A172 (cell line): ENCODE data around the gene MUC5B. TPM values are rescaled to one million over a fixed set of nuclear protein-coding genes. Genes with fewer than 3 reads are reported as not detected.
"Not testable (repeated sequence)": the region's sequence is repeated elsewhere in the genome, so short reads cannot be mapped to it uniquely, and the experiment has no call there.

Experiments used
- DNase-seq: peaks from one replicate; pipeline ENCODE4 v3.0.0-alpha.2; 2015; ENCODE audit warnings: low spot score
- total RNA-seq: library from RNA; depleted of rRNA; stranded (reverse); fragments of >200 nt; shearing (Covaris generic); gene quantifications from 2 replicates; pipeline ENCODE4 v1.2.3, GENCODE V29; 2014

The MUC5B gene
- total RNA-seq, 1 experiment from 2014 or later: not detected

DNA sequence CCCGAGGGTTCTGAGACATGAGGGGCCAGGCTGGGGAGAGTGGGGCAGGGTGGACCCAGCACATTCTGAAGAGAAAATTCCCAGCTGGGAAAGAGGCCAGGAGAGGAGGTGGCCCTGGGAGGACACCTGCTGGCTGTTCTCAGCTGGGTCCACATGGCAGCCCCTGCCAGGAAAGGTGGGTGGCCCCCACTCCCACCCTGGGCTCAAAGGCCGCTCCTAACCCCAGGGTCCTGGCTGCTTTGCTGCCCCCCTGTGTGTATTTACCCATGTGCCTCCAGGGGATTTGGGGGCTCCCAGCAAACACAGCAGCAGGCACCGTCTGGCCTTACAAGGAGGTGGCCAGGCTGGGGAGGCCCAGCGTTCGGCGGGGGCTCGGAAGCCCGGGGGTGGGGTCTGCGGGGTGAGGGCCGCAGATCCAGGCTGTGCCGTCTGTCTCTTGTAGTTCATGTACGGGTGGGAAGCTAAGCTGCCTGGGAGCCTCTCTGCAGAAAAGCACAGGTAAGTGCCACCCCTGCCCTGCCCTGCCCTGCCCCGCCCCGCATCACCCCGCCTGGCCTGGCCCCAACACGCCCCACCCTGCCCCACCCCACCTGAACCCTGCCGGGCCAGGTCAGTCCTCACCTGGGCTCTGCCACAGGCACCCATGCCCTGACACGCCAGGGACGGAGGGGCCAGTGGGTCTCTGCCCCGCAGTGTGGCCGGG, 10.6 kb downstream of the MUC5B start:
- no peak for DNase-seq

DNA sequence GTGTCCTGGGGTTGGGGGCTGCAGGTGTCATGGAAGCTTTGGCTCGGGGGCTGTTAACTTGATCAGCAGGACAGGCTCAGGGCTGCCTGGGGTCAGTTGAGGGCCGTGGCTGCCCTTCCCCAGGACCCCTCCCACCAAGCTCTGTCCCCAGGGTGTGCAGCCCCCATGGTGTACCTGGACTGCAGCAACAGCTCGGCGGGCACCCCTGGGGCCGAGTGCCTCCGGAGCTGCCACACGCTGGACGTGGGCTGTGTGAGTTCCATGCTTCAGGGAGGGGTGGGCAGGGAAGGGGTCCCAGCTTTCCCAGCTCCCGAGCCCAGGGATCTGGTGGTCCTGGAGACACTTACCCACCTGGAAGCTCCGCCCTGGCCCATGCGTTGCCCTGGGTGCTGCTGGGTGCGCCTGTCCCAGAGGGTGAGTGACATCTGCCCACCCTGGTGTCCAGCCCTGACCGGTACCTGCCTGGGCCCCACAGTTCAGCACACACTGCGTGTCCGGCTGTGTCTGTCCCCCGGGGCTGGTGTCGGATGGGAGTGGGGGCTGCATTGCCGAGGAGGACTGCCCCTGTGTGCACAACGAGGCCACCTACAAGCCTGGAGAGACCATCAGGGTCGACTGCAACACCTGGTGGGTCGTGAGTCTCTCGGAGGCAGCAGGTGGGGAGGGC, 11.3 kb downstream of the MUC5B start:
- no peak for DNase-seq

GRCh38 chr11:1234771-1235305, 12.0 kb downstream of the MUC5B start:
- DNase-seq: no peak

DNA sequence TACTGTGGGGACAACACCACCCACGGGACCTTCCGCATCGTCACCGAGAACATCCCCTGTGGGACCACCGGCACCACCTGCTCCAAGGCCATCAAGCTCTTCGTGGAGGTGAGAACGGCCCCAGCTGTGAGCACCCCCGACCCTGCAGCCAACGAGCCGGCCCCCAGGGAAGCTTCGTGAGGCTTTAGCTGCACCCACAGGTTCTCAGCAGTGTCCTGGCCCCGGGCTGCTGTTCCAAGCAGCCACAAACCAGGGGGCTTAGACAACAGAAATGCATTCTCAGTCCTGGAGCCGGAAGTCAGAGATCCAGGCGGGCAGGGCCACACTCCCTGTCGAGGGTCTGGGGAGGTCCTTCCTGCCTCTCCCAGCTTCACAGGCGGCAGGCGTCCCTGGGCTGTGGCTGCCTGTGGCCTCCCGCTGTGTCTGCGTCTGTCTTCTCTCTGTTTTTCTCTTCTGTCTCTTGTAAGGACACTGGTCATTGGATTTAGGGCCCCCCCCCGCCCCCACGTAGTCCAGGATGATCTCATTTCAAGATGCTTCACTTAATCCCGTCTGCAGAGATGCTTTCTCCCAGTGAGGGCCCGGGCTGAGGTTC, 12.5 kb downstream of the MUC5B start:
- DNase-seq: no peak

DNA sequence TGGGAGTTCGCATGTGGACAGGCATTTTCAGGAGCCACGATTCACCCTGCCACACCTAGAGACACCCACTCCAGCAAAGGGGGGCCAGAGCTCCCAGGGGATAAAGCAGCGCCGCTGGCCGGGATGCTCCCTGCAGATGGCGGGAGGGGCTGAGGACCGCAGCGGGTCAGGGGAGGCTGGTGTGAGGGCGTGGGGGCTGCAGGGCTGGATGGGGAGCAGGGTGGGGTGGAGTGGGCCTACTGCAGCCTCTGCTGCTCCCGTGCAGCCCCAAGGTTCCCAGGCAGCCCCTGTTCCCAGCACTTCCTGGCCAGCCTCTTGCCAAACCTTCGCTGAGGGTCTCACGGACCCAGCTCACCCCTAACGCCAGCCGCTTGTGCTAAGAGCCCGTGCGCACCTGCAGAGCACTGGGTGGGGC, 13.0 kb downstream of the MUC5B start:
- DNase-seq: no peak

DNA sequence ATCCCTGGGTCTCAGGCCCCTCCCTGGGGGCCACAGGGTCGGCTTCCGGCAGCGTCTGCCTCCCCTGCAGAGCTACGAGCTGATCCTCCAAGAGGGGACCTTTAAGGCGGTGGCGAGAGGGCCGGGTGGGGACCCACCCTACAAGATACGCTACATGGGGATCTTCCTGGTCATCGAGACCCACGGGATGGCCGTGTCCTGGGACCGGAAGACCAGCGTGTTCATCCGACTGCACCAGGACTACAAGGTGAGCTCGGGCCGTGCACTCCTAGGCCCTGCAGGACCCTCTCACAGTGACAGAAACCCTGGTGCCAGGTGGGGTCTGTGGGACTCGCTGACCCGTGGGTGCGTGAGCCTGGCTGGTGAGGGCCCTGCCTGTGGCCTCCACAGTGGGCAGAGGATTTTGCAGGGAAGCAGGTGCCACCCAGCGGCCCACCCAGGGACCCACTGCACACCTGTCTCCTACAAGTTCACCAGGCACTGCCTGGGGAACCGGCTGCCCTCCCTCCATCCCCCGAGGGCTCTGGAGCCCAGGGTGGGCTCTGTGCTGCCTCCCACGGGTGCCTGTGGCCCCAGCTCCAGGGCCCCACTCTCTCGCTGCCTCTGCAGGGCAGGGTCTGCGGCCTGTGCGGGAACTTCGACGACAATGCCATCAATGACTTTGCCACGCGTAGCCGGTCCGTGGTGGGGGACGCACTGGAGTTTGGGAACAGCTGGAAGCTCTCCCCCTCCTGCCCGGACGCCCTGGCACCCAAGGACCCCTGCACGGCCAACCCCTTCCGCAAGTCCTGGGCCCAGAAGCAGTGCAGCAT, 13.7 kb downstream of the MUC5B start:
- no peak for DNase-seq

DNA sequence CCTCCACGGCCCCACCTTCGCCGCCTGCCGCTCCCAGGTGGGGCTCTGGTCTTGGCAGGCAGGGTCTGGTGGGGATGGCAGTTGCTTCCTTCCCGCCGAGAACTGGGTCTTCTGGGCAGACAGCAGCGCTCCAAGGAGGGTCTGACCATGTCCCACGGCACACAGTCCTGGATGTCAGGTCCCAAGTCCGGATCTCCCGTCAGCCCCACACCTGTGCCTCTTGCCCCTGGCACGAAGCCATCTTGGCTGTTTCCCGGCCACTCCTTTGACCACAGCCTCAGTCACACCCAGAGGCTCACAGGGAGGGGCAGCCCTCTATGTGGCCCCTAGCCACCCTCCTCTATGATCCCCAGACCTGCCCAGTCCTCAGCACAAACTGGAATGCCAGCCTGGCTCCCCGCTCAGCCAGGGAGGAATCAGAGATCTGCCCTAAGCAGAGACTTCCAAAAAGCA, 14.3 kb downstream of the MUC5B start:
- no peak for DNase-seq

GRCh38 chr11:1237851-1238250, 15.0 kb downstream of the MUC5B start:
- DNase-seq: no peak

- no peak for DNase-seq
These were observed 16.1 kb downstream of the MUC5B start for GRCh38 chr11:1238767-1239595.

GRCh38 chr11:1239596-1240205, 16.8 kb downstream of the MUC5B start:
- DNase-seq: no peak

GRCh38 chr11:1240771-1241170, 17.9 kb downstream of the MUC5B start:
- DNase-seq: no peak

DNA sequence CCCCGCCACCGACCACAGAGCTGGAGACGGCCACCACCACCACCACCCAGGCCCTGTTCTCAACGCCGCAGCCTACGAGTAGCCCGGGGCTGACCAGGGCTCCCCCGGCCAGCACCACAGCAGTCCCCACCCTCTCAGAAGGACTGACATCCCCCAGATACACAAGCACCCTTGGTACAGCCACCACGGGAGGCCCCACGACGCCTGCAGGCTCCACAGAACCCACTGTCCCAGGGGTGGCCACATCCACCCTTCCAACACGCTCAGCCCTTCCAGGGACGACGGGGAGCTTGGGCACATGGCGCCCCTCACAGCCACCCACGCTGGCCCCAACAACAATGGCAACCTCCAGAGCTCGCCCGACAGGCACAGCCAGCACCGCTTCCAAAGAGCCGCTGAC, 18.8 kb downstream of the MUC5B start:
- no peak for DNase-seq

DNA sequence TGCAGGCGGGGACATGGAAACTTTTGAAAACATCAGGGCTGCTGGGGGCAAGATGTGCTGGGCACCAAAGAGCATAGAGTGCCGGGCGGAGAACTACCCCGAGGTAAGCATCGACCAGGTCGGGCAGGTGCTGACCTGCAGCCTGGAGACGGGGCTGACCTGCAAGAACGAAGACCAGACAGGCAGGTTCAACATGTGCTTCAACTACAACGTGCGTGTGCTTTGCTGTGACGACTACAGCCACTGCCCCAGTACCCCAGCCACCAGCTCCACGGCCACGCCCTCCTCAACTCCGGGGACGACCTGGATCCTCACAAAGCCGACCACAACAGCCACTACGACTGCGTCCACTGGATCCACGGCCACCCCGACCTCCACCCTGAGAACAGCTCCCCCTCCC, 19.4 kb downstream of the MUC5B start:
- DNase-seq: no peak

- DNase-seq: not testable (repeated sequence)
These were observed 19.9 kb downstream of the MUC5B start for GRCh38 chr11:1242751-1243150.

DNA sequence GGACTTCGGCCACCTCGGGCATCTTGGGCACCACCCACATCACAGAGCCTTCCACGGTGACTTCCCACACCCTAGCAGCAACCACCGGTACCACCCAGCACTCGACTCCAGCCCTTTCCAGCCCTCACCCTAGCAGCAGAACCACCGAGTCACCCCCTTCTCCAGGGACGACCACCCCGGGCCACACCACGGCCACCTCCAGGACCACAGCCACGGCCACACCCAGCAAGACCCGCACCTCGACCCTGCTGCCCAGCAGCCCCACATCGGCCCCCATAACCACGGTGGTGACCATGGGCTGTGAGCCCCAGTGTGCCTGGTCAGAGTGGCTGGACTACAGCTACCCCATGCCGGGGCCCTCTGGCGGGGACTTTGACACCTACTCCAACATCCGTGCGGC, 20.7 kb downstream of the MUC5B start:
- not testable (repeated sequence) for DNase-seq

- not testable (repeated sequence) for DNase-seq
These were observed 21.7 kb downstream of the MUC5B start for GRCh38 chr11:1244557-1244956.

GRCh38 chr11:1245717-1246116, 22.9 kb downstream of the MUC5B start:
- DNase-seq: not testable (repeated sequence)

DNA sequence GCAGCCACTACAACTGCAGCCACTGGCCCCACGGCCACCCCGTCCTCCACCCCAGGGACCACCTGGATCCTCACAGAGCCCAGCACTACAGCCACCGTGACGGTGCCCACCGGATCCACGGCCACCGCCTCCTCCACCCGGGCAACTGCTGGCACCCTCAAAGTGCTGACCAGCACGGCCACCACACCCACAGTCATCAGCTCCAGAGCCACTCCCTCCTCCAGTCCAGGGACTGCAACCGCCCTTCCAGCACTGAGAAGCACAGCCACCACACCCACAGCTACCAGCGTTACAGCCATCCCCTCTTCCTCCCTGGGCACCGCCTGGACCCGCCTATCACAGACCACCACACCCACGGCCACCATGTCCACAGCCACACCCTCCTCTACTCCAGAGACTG, 23.4 kb downstream of the MUC5B start:
- not testable (repeated sequence) for DNase-seq

GRCh38 chr11:1247026-1247425, 24.2 kb downstream of the MUC5B start:
- not testable (repeated sequence) for DNase-seq

- DNase-seq: not testable (repeated sequence)
These were observed 26.1 kb downstream of the MUC5B start for GRCh38 chr11:1248951-1249350.
